ENCODE measurements around the gene TBCCD1. TPM values are rescaled to one million over a fixed set of nuclear protein-coding genes. Genes with fewer than 3 reads are reported as not detected.
A peak's percentile ranks its signal among the peaks of the same experiment; 100 is the strongest.

The TBCCD1 gene
- total RNA-seq, 2 experiments from 2014 or later = 7.6 to 8.1 TPM

DNA sequence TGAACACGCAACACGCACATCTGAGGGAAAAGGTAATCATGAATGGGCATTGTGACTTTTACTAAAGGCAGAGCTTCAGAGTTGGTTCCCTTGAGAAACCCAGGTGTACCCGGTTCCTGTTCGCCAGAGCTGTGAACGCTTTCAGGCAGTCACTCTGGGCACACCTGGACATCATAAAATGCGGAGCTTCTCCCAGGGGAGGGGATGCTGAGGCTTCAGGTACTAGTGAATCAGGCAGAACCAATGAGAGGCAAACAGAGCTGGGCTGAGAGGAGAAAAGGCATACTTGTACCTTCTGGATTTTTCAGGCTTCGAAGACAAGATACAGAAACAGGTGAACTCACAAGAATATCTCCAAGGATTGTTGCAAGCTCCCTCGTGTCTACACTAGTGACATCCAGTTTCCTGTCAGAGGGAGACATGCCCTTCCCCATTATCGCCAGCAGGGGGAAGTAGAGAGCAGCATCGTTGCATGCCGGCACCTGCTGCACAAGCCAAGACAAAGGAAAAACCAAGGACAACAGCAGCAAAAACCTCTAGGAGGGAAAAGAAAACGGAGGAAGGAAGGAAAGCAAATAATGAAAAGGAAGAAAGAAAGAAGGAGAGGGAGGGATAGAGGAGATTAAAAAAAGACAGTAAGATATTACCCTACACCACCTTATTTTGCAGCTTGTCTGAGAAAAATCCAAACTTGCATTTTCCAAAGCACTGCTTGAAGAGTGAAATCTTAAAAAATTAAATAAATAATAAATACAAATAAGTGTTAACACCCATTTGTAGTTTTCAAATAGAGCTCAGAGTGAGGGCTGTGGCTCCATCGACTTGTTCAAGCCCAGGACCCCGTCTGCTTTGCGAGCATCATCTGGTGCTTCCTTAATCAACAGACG, 47.7 kb upstream of the TBCCD1 start:
- Mint-ChIP-seq H3K27me3 (peaks cover 19% of the 10 kb centered on the region), H3K27ac (no peak overlapping the region), H3K9me3 (no peaks in the 10 kb centered on the region), H3K4me1 (ENCODE audit: low read depth) (peaks cover 19% of the 10 kb centered on the region), H3K36me3 (ENCODE audit: low read depth) (no peaks in the 10 kb centered on the region), H3K4me3 (peak overlapping the region; percentile 51)
- DNase-seq (peak; percentile 56 to 89 (median 66)), ATAC-seq (ENCODE audit: poor library complexity) (peak; percentile 65)
- POLR2A ChIA-PET = interaction anchor here (0.7 to 3.0 kb wide), 7 partner anchors 44 to 609 kb away, joined by 3 to 25 read pairs (median 4); partner anchors contain the start of genes DNAJB11 and EIF4A2
- Histone ChIP-seq H3K36me3 (ENCODE audit: insufficient read depth, low read length) (no peaks in the 10 kb centered on the region), H3K27me3 (ENCODE audit: control insufficient read depth in 1 of 2, insufficient read depth in 2 of 2, low read length in 2 of 2) (peaks cover 0 to 9% of the 10 kb centered on the region in 2 experiments), H3K4me1 (ENCODE audit: insufficient read depth, low read length) (peaks cover 19% of the 10 kb centered on the region), H3K9me3 (ENCODE audit: control insufficient read depth in 1 of 2, insufficient read depth in 1 of 2, low read length in 2 of 2) (no peaks in the 10 kb centered on the region), H3K4me3 (ENCODE audit: low read length) (peak overlapping the region; percentile 34), H3K27ac (ENCODE audit: low read depth in 1 of 2, low read length in 2 of 2) (no peak overlapping the region)
- TF ChIP-seq, protein P1, sequence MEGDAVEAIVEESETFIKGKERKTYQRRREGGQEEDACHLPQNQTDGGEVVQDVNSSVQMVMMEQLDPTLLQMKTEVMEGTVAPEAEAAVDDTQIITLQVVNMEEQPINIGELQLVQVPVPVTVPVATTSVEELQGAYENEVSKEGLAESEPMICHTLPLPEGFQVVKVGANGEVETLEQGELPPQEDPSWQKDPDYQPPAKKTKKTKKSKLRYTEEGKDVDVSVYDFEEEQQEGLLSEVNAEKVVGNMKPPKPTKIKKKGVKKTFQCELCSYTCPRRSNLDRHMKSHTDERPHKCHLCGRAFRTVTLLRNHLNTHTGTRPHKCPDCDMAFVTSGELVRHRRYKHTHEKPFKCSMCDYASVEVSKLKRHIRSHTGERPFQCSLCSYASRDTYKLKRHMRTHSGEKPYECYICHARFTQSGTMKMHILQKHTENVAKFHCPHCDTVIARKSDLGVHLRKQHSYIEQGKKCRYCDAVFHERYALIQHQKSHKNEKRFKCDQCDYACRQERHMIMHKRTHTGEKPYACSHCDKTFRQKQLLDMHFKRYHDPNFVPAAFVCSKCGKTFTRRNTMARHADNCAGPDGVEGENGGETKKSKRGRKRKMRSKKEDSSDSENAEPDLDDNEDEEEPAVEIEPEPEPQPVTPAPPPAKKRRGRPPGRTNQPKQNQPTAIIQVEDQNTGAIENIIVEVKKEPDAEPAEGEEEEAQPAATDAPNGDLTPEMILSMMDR (IDR thresholded peaks at IDR 0.05) = peak; percentile 98
- intact Hi-C loops (cut with DNase I, micrococcal nuclease) = loop anchor here (1.0 to 5.0 kb wide), 3 partner anchors 73 to 552 kb away; partner anchors contain the start of gene CRYGS (in 1 of the 2)
- CTCF ChIA-PET = interaction anchor here (0.5 to 4.7 kb wide), 18 partner anchors 9 to 682 kb away, joined by 3 to 49 read pairs (median 4); partner anchors contain the start of genes DNAJB11 and TBCCD1

GRCh38 chr3:186614266-186614596, 47.1 kb upstream of the TBCCD1 start:
- DNase-seq = peak in 2 of 14 experiments; percentile 4 to 35
- H3K4me1 Mint-ChIP-seq (ENCODE audit: low read depth) = peaks cover 19% of the 10 kb centered on the region
- ATAC-seq (ENCODE audit: poor library complexity) = no peak
- H3K36me3 ChIP-seq (ENCODE audit: insufficient read depth, low read length) = no peaks in the 10 kb centered on the region
- ChIA-PET POLR2A (interaction anchor here (0.7 to 3.0 kb wide), 6 partner anchors 44 to 610 kb away, joined by 3 to 25 read pairs (median 5); partner anchors contain the start of genes DNAJB11 and EIF4A2), CTCF (interaction anchor here (0.6 to 4.7 kb wide), 16 partner anchors 9 to 682 kb away, joined by 3 to 49 read pairs (median 4); partner anchors contain the start of genes DNAJB11 and TBCCD1)
- H3K9me3 ChIP-seq (ENCODE audit: control insufficient read depth in 1 of 2, insufficient read depth in 1 of 2, low read length in 2 of 2) = no peaks in the 10 kb centered on the region
- H3K4me3 ChIP-seq (ENCODE audit: low read length) = peak overlapping the region; percentile 34
- H3K36me3 Mint-ChIP-seq (ENCODE audit: low read depth) = no peaks in the 10 kb centered on the region
- H3K4me1 ChIP-seq (ENCODE audit: insufficient read depth, low read length) = peaks cover 19% of the 10 kb centered on the region
- H3K27ac ChIP-seq (ENCODE audit: low read depth in 1 of 2, low read length in 2 of 2) = no peak overlapping the region
- peaks cover 0 to 9% of the 10 kb centered on the region in 2 experiments for H3K27me3 ChIP-seq (ENCODE audit: control insufficient read depth in 1 of 2, insufficient read depth in 2 of 2, low read length in 2 of 2)
- peak overlapping the region; percentile 51 for H3K4me3 Mint-ChIP-seq
- peaks cover 19% of the 10 kb centered on the region for H3K27me3 Mint-ChIP-seq
- intact Hi-C loops (cut with DNase I, micrococcal nuclease) = loop anchor here (1.0 kb wide), 1 partner anchor 207 kb away; no protein-coding TSS in a partner anchor
- H3K27ac Mint-ChIP-seq = no peak overlapping the region
- no peaks in the 10 kb centered on the region for H3K9me3 Mint-ChIP-seq
- TF ChIP-seq, protein P1 (IDR thresholded peaks at IDR 0.05) = no peak

- Histone ChIP-seq H3K4me3 (ENCODE audit: low read length) (no peak overlapping the region), H3K9me3 (ENCODE audit: control insufficient read depth in 1 of 2, insufficient read depth in 1 of 2, low read length in 2 of 2) (no peaks in the 10 kb centered on the region), H3K4me1 (ENCODE audit: insufficient read depth, low read length) (peaks cover 19% of the 10 kb centered on the region), H3K36me3 (ENCODE audit: insufficient read depth, low read length) (no peaks in the 10 kb centered on the region), H3K27ac (ENCODE audit: low read depth in 1 of 2, low read length in 2 of 2) (no peak overlapping the region), H3K27me3 (ENCODE audit: control insufficient read depth in 1 of 2, insufficient read depth in 2 of 2, low read length in 2 of 2) (peaks cover 0 to 9% of the 10 kb centered on the region in 2 experiments)
- CTCF ChIA-PET = interaction anchor here (1.1 to 4.7 kb wide), 5 partner anchors 17 to 670 kb away, joined by 4 to 49 read pairs (median 4); no protein-coding TSS in a partner anchor
- ATAC-seq (ENCODE audit: poor library complexity) = no peak
- Mint-ChIP-seq H3K9me3 (no peaks in the 10 kb centered on the region), H3K4me1 (ENCODE audit: low read depth) (peaks cover 19% of the 10 kb centered on the region), H3K4me3 (no peak overlapping the region), H3K27ac (no peak overlapping the region), H3K36me3 (ENCODE audit: low read depth) (no peaks in the 10 kb centered on the region), H3K27me3 (peaks cover 19% of the 10 kb centered on the region)
- intact Hi-C loops (cut with DNase I, micrococcal nuclease) = loop anchor here (1.0 kb wide), 1 partner anchor 208 kb away; no protein-coding TSS in a partner anchor
- POLR2A ChIA-PET = interaction anchor here (0.7 to 3.0 kb wide), 6 partner anchors 43 to 610 kb away, joined by 3 to 25 read pairs (median 5); partner anchors contain the start of genes DNAJB11 and EIF4A2
- DNase-seq = no peak
- TF ChIP-seq, protein P1 (IDR thresholded peaks at IDR 0.05) = no peak
Measured at GRCh38 chr3:186613637-186614265, 46.6 kb upstream of the TBCCD1 start.
